GM23338 (cell line): ENCODE data around the gene FAM167B. TPM values are rescaled to one million over a fixed set of nuclear protein-coding genes. Genes with fewer than 3 reads are reported as not detected.

ENCODE experiments used
- ATAC-seq: fragments of 200-7000 bp; cut with Tn5 transposase; 3 replicates; pipeline ENCODE4 v1.9.1; 2020
- DNase-seq: peaks from one replicate; pipeline ENCODE4 v3.0.0-alpha.2; 2015; ENCODE audit warnings: low spot score
- H2AFZ ChIP-seq: fragments of 200-600 bp; sonication (generic); 2 replicates; pipeline ENCODE4 v1.8.0; 2016; ENCODE audit warnings: antibody characterized with exemption, mild to moderate bottlenecking, moderate library complexity
- H3F3A ChIP-seq: fragments of 200-600 bp; sonication (generic); replicated peaks from 2 replicates; pipeline ENCODE4 v1.8.0; 2017; ENCODE audit warnings: antibody characterized with exemption, mixed run types, low read depth
- H3K27ac ChIP-seq: fragments of 200-600 bp; sonication (generic); 2 replicates; pipeline ENCODE4 v1.6.1; 2016; ENCODE audit warnings: low read depth
- H3K27me3 ChIP-seq: fragments of 200-600 bp; sonication (generic); 2 replicates; pipeline ENCODE4 v1.8.0; 2016; ENCODE audit warnings: mild to moderate bottlenecking, mixed run types, moderate library complexity; ENCODE audit not compliant: insufficient read depth
- H3K36me3 ChIP-seq: fragments of 200-600 bp; sonication (generic); 2 replicates; pipeline ENCODE4 v1.8.0; 2016; ENCODE audit warnings: mild to moderate bottlenecking; ENCODE audit not compliant: insufficient read depth
- H3K4me1 ChIP-seq: fragments of 200-600 bp; sonication (generic); 2 replicates; pipeline ENCODE4 v1.8.0; 2016; ENCODE audit warnings: mild to moderate bottlenecking, moderate library complexity; ENCODE audit not compliant: insufficient read depth
- H3K4me2 ChIP-seq: fragments of 200-600 bp; sonication (generic); 2 replicates; pipeline ENCODE4 v1.7.1; 2017; ENCODE audit warnings: mixed run types
- H3K4me3 ChIP-seq: fragments of 200-600 bp; sonication (generic); 2 replicates; pipeline ENCODE4 v1.6.1; 2016; ENCODE audit warnings: mixed run types
- H3K79me2 ChIP-seq: fragments of 200-600 bp; sonication (generic); replicated peaks from 2 replicates; pipeline ENCODE4 v1.8.0; 2017; ENCODE audit warnings: mild to moderate bottlenecking; ENCODE audit not compliant: insufficient read depth
- H3K9me2 ChIP-seq: fragments of 200-600 bp; sonication (generic); 2 replicates; pipeline ENCODE4 v1.8.0; 2017; ENCODE audit not compliant: insufficient read depth
- H4K20me1 ChIP-seq: fragments of 200-600 bp; sonication (generic); replicated peaks from 2 replicates; pipeline ENCODE4 v1.8.0; 2017; ENCODE audit warnings: mild to moderate bottlenecking; ENCODE audit not compliant: insufficient read depth
- H3K27ac Mint-ChIP-seq: 2 replicates; pipeline ENCODE4 v1.8.0; 2020; ENCODE audit warnings: inconsistent platforms, mild to moderate bottlenecking, moderate library complexity, mixed read lengths
- H3K27me3 Mint-ChIP-seq: 3 replicates; pipeline ENCODE4 v1.8.0; 2022; ENCODE audit warnings: low read depth, mild to moderate bottlenecking, moderate library complexity, mixed read lengths, inconsistent platforms; ENCODE audit not compliant: insufficient read depth, poor library complexity
- H3K36me3 Mint-ChIP-seq: 3 replicates; pipeline ENCODE4 v1.8.0; 2021; ENCODE audit warnings: low read depth, mild to moderate bottlenecking, inconsistent platforms, moderate library complexity, mixed read lengths
- H3K4me1 Mint-ChIP-seq: 3 replicates; pipeline ENCODE4 v1.8.0; 2020; ENCODE audit warnings: mild to moderate bottlenecking, inconsistent platforms, mixed read lengths
- H3K4me3 Mint-ChIP-seq: 3 replicates; pipeline ENCODE4 v1.8.0; 2021; ENCODE audit warnings: moderate library complexity, mild to moderate bottlenecking, inconsistent platforms, mixed read lengths
- H3K9me3 Mint-ChIP-seq: 3 replicates; pipeline ENCODE4 v1.8.0; 2020; ENCODE audit warnings: moderate library complexity, mild to moderate bottlenecking, inconsistent platforms, mixed read lengths
- JUNB ChIP-seq: IDR thresholded peaks from one replicate; pipeline ENCODE4 v1.6.1; 2016; ENCODE audit warnings: antibody characterized with exemption; ENCODE audit not compliant: unreplicated experiment
- POLR2AphosphoS5 ChIP-seq: IDR thresholded peaks from 2 replicates; pipeline ENCODE4 v1.6.1; 2016; ENCODE audit warnings: antibody characterized with exemption, low read depth
- REST ChIP-seq: IDR thresholded peaks from one replicate; pipeline ENCODE4 v1.6.1; 2018; ENCODE audit warnings: antibody characterized with exemption; ENCODE audit not compliant: unreplicated experiment
- ZNF114 ChIP-seq: fragments of 250-450 bp; sonication (Bioruptor Pico); IDR thresholded peaks from 2 replicates; pipeline ENCODE4 v1.5.0; 2020; ENCODE audit warnings: mild to moderate bottlenecking, moderate library complexity
- ZNF331 ChIP-seq: fragments of 250-450 bp; sonication (Bioruptor Pico); IDR thresholded peaks from 2 replicates; pipeline ENCODE4 v1.5.0; 2020; ENCODE audit warnings: low read depth, mild to moderate bottlenecking, moderate library complexity
- ZNF462 ChIP-seq: fragments of 250-450 bp; sonication (Bioruptor Pico); IDR thresholded peaks from 2 replicates; pipeline ENCODE4 v1.5.0; 2020; ENCODE audit warnings: mild to moderate bottlenecking, moderate library complexity
- polyA plus RNA-seq: library from polyadenylated mRNA; unstranded; fragments of >200 nt; fragmentation: Nextera tagmentation; extraction: Ambion mirVana; gene quantifications from 2 replicates; pipeline ENCODE4 v1.2.1, GENCODE V29; 2016
- total RNA-seq: library from RNA; depleted of rRNA; stranded (reverse); fragments of >200 nt; shearing (Covaris generic); gene quantifications from 2 replicates; pipeline ENCODE4 v1.2.3, GENCODE V29; 2014

FAM167B gene
- total and polyA plus RNA-seq, 2 experiments from 2014 or later, result 0.31 to 2.2 TPM

GRCh38 chr1:32289256-32289655, 42.2 kb downstream of the FAM167B start (continued):
- TF ChIP-seq REST, result no peak
- TF ChIP-seq POLR2AphosphoS5, result no peak

GRCh38 chr1:32291145-32291707, 44.2 kb downstream of the FAM167B start:
- H3K4me3 Mint-ChIP-seq, result peak overlapping the region; percentile 94
- H3K27me3 Mint-ChIP-seq, result peaks cover 17% of the 10 kb centered on the region
- Histone ChIP-seq H3F3A (0 out of 2 replicates have a peak, but pooled peaks cover 6% of the 10 kb centered on the region), H2AFZ (peak overlapping the region; percentile 86), H3K27me3 (no peaks in the 10 kb centered on the region), H3K4me1 (peaks cover 8% of the 10 kb centered on the region), H3K4me3 (peak overlapping the region; percentile 92), H4K20me1 (peaks cover 24% of the 10 kb centered on the region), H3K4me2 (peak overlapping the region; percentile 92), H3K9me2 (no peaks in the 10 kb centered on the region), H3K79me2 (peaks cover 42% of the 10 kb centered on the region), H3K36me3 (no peaks in the 10 kb centered on the region), H3K27ac (no peak overlapping the region)
- H3K9me3 Mint-ChIP-seq, result no peaks in the 10 kb centered on the region; the same call in 2 of the 3 replicates
- peaks cover 16% of the 10 kb centered on the region; the same call in 2 of the 3 replicates for H3K36me3 Mint-ChIP-seq
- H3K27ac Mint-ChIP-seq, result peak overlapping the region; percentile 83
- no peak for DNase-seq
- TF ChIP-seq ZNF114 (CRISPR knock-in tag), result no peak
- TF ChIP-seq ZNF331, result no peak
- no peak for TF ChIP-seq JUNB
- TF ChIP-seq ZNF462 (CRISPR knock-in tag), result no peak
- no peak for ATAC-seq
- H3K4me1 Mint-ChIP-seq, result peaks cover 17% of the 10 kb centered on the region
